LHCN-M2 (cell line): ENCODE data around the gene EHD4. TPM values are rescaled to one million over a fixed set of nuclear protein-coding genes. Genes with fewer than 3 reads are reported as not detected.
A peak's percentile ranks its signal among the peaks of the same experiment; 100 is the strongest.

Source experiments
- DNase-seq: peaks from one replicate; pipeline ENCODE4 v3.0.0-alpha.2; 2012; ENCODE audit warnings: low read depth
- polyA plus RNA-seq: library from polyadenylated mRNA; unstranded; fragments of >200 nt; gene quantifications from one replicate; pipeline ENCODE4 v1.2.1, GENCODE V29; 2012; ENCODE audit warnings: missing spikeins
- total RNA-seq: library from RNA; depleted of rRNA; stranded (reverse); fragments of >200 nt; gene quantifications from 2 replicates; pipeline ENCODE4 v1.2.3, GENCODE V29; 2014; rRNA removed

Gene EHD4
- total RNA-seq, result 19.8 and 20.6 TPM in 2 replicates
- polyA plus RNA-seq, result 19.3 TPM

- peak; percentile 99 for DNase-seq
Measured at GRCh38 chr15:41972253-41973242, at the start of gene EHD4. EHD4 (minus strand) TSS chr15:41972557; CDS start chr15:41972494, 63 bp downstream.

GRCh38 chr15:42021593-42021992 lies 49.2 kb upstream of the EHD4 start:
- DNase-seq, result no peak

DNA sequence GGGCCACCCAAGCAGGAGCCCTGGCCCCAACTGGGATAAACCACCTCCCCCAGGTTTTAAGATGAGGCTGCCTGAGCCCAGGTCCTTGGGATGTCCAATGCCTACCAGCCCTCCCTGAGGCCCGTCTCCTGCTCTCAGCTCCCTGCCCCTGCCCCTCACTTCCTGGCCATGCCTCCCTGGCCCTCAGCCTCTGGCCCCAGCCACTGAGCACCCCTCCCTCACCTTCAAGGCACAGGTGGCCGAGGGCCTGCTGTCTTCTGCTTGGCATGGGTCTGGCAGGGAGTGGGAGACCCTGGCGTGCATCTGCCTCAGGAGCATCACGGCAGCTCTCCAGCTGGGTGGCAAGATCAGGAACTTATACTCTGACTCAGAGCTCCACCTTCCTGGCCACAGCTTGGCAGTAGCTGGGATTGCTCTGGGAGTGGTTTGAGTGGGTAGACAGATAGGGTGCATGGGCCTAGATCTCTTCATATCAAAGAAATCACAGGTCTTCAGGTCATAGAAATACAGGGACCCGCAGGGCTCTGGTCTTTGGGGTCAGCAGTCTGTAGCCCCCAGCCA lies 48.4 kb upstream of the EHD4 start, which contains the start of gene PLA2G4E:
PLA2G4E (minus strand) TSS at position 330 of the 561 bp plus-strand sequence; CDS start at position 318, 12 bp downstream.
- no peak for DNase-seq

- no peak for DNase-seq
Measured at GRCh38 chr15:42018306-42019224, 46.2 kb upstream of the EHD4 start.

GRCh38 chr15:42016971-42017370 lies 44.6 kb upstream of the EHD4 start:
- DNase-seq, result no peak

- no peak for DNase-seq
Measured at GRCh38 chr15:42014406-42014805, 42.0 kb upstream of the EHD4 start.

DNA sequence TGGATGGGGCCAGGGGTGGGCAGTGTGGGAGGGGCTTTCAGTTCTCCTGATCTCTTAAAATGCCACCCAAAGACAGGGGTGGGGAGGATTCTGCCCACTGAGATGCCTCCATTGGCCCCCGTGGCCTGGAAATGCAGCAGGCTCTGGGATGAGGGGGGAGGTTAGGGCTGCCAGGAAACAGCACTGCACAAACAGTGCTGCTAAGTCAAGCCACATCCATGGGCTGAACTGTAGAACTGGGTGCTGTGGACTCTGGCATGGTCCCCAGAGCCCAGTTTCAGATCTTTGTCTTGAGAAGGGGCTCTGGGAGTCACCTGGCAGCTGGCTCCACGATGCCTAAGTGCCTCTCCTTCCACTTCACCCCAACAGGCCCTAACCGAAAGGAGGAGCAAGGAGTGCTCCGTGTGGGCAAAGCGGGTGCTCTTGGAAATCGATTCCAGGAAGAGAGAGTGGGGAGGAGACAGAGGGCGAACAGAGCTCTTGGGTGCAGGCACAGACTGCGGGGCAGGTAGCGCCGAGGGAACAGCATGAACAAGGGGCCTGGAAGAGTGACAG lies 40.6 kb upstream of the EHD4 start:
- DNase-seq, result no peak

- DNase-seq, result no peak
Measured at GRCh38 chr15:42012241-42012640, 39.9 kb upstream of the EHD4 start.

DNA sequence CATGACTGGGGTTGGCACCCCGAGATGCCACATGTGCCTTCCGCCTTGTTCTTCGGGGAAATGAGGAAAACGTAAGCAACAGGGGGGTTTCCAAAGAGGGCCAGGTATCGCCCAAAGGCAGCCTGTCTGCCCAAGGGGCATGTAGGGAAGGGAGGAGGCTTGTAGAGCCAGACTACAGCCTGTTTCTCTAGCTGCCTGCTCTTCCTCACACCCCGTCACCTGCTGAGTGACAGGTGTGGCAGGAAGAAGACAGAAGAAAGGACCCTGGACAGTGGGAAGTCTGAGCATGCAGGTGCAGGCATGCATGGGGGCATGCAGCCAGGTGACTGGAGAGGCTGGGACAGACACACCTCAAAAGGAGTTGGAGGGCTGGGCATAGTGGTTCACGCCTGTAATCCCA lies 38.7 kb upstream of the EHD4 start:
- DNase-seq, result no peak

- peak; percentile 6 for DNase-seq
Measured at GRCh38 chr15:42010434-42010833, 38.1 kb upstream of the EHD4 start.

DNA sequence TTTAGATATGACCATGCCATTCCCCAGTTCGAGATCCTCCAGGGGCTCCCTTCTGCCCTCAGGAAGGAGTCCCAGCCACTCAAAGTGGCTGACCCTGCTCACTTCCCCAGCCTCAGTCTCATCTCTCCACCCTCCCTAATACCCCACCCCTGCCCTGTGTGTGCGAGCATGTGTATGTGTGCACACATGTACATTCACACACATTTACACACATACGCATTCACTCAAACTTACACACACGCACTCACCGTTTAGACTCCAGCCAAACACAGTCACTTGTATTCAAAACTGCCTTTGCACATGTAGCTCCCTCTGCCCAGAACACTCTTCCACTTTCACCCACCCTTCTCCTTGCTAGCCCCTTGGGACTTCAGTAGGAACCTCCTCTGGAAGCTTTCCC lies 37.1 kb upstream of the EHD4 start:
- DNase-seq, result no peak

DNA sequence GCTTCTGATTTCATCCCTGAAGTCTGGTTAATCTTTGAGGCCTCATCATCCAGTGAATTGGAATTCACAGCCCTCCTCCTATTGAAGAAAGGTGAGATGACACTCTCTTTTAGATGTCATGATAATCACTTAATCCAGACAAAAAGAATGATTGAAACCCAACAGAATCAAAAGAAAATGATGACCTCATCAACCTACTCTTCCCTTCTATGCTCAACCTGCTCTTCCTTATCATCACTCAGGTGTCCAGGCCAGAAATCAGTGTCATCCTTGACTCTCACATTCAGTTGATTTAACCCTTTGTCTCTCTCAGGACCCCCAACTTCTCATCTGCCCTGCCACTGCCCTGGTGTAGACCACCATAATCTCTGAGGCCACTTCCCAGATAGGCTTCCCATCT lies 36.7 kb upstream of the EHD4 start:
- no peak for DNase-seq

- DNase-seq, result no peak
Measured at GRCh38 chr15:42007386-42007785, 35.0 kb upstream of the EHD4 start.

DNA sequence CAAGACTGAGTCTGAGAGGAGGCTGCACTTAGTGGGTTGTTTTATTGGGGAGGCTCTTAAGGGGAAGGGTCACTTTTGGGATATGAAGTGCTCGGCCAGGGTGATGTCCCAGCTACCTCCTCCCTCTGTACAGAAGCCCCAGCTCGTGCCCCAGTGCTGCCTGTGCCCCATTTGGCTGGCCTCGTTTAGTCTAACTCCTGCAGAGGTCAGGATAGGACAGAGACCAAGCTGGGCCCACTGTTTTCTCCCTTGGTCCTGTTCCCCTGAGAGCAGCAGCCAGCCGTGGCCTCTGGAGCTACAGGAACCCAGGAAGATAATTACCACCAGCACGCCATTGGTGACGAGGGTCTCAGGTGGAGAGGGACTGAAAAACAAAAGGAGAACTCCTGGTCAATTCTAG lies 30.0 kb upstream of the EHD4 start:
- no peak for DNase-seq

DNA sequence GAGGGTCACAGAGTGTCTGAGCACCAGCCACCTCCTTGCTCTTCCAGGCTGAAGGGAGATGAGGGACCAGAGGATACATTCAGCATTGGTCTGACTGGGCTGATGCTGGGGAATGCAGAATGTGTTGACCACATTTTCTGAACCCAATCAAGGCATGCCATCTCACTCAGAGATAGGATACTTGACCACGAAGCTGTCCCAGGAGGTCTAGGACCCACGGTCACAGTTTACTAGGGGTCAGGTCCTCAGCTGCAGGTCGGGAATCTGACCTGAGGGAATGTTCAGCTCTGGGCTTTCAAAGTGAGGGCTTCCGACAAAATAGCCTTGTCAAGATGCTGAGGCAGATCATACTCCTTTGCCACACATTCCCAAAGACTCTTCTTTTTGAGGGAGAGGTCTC lies 28.9 kb upstream of the EHD4 start:
- no peak for DNase-seq

DNA sequence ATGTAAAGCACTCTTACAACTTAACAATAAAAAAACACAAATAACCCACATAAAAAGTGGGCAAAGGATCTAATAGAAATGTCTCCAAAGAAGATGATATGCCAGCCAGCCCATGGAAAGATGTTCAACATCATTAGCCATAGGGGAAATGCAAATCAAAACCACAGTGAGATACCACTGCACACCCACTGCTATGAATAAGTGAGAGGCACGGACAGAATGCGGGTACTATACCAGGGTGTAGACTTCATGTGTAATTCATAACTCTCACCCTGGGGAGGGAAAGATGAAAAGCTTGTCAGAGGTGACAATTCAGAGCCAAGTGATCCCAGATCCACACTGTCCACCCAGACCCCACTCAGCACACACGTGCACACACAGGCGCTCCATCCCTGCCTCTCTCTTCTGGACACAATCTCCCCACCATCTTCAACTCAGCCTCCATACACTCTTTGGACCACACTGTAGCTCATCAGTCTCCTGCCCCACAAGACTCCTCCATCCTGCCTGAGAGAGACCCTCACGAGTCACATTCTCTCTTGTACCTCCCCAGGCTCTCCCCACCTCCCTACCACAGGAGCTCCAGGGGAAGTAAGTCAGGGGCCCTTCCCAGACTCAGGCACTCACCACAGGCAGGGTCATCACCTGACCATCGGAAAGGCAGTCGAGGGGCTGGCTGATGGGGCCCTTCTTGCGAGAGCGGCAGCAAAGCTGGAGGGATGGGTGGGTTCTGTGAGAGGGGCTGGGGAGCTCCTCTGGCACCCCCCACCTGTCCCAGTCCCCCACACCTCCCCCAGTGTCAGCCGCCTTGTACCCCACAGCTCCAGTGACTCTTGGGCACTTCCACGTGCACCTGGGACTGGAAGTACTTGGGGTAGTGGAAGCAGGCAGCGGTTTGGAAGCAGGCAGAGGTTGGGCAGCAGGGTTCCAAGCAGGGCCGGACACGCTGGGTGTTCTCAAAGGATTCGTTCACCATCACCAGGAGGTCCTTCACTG lies 27.2 kb upstream of the EHD4 start:
- DNase-seq, result no peak

- DNase-seq, result no peak
Measured at GRCh38 chr15:41997845-41998244, 25.5 kb upstream of the EHD4 start.

DNA sequence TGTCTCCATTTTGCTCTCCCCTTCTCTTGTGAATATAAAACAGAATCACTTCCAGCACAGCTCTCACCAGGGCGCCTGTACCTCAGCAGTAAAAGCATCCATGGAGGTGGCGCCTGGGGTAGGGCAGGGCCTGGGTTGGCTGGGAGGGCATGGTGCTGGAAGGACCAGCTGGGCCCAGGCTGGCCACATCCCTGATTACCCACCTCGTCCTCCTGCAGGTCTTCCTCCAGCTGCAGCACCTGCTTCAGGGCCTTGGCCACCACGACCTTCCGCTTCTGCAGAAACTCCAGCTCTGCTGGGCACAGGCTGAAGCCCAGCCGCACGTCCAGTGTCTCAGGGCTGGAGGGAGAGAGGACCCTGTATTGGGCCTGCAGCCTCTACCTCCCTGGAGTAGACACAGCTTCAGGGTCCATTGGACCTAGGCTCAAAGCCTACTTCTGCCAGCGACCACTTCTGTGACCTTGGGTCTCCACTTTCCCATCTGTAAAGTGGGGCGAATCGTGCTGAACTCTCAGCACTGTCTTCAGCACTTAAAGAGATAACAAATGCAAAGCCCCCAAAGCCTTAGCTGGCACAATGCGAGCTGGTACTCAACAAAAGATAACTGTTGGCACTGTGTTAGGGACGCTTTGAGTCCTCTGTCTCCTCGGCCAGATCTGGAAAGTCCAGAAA lies 24.7 kb upstream of the EHD4 start:
- no peak for DNase-seq

DNA sequence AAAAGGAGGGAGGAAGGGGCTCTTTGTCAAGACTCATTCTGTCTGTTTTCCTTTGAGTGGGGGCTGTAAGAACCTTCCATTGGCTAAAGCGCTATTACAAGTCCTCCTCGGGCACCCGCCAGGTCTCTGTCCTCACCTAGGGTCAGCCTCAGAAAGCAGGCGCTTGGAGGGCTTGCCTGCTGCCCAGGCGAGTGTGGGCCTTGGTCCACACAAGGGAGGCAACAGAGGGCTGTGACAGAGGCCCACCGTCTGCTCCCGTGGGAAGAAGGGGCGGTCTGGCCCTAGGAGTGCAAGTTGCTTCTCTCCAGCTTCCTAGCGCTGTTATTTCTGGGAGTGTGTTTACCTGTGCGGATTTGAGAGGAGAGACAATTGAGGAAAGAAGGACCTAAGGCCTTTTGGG lies 24.0 kb upstream of the EHD4 start:
- no peak for DNase-seq

DNA sequence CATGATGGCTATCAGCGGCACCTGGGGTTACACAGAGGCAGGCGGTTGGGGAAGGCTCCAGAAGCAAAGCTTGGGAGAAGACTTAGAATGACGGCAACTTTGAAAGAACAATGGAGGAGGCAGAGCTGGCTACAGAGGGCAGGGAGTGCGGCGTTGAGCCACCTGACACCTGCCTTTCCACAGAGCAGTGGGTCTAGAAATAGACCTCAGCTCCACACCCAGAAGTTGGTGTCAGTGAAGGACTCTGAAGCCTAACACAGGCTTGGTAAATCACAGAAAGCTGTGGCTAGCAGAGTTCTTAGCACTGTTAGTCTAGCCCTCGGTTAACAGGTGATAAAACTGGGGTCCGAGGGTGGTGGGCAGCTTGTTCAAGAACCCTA lies 23.1 kb upstream of the EHD4 start:
- no peak for DNase-seq
